ENCODE results near the gene KLHL36.

KLHL36 gene

GRCh38 chr16:84680165-84680842 lies 32.0 kb downstream of the KLHL36 start:
- no peak for DNase-seq (ENCODE audit: low read depth)
- H3K4me3 ChIP-seq (ENCODE audit: low read depth, low read length) = no peak overlapping the region
- TF ChIP-seq MYC (IDR thresholded peaks at IDR 0.05; ENCODE audit: low read depth, low read length) = no peak
- TF ChIP-seq POLR2A (IDR thresholded peaks at IDR 0.05; ENCODE audit: extremely low read depth, insufficient read length) = no peak
- TF ChIP-seq MAX (IDR thresholded peaks at IDR 0.05; ENCODE audit: low read depth, low read length) = no peak
- no peak for TF ChIP-seq CTCF (IDR thresholded peaks at IDR 0.05; ENCODE audit: low read depth, low read length)

- TF ChIP-seq MAX (IDR thresholded peaks at IDR 0.05; ENCODE audit: low read depth, low read length) = no peak
- TF ChIP-seq POLR2A (IDR thresholded peaks at IDR 0.05; ENCODE audit: extremely low read depth, insufficient read length) = no peak
- TF ChIP-seq MYC (IDR thresholded peaks at IDR 0.05; ENCODE audit: low read depth, low read length) = no peak
- TF ChIP-seq CTCF (IDR thresholded peaks at IDR 0.05; ENCODE audit: low read depth, low read length) = no peak
- H3K4me3 ChIP-seq (ENCODE audit: low read depth, low read length) = no peak overlapping the region
- no peak for DNase-seq (ENCODE audit: low read depth)
Measured at GRCh38 chr16:84680843-84681629, 32.7 kb downstream of the KLHL36 start.

GRCh38 chr16:84683691-84684591 lies 35.6 kb downstream of the KLHL36 start:
- no peak for TF ChIP-seq CTCF (IDR thresholded peaks at IDR 0.05; ENCODE audit: low read depth, low read length)
- no peak for TF ChIP-seq POLR2A (IDR thresholded peaks at IDR 0.05; ENCODE audit: extremely low read depth, insufficient read length)
- TF ChIP-seq MYC (IDR thresholded peaks at IDR 0.05; ENCODE audit: low read depth, low read length) = no peak
- no peak for TF ChIP-seq MAX (IDR thresholded peaks at IDR 0.05; ENCODE audit: low read depth, low read length)
- no peak for DNase-seq (ENCODE audit: low read depth)
- no peak overlapping the region for H3K4me3 ChIP-seq (ENCODE audit: low read depth, low read length)

GRCh38 chr16:84684592-84684965 lies 36.3 kb downstream of the KLHL36 start:
- TF ChIP-seq CTCF (IDR thresholded peaks at IDR 0.05; ENCODE audit: low read depth, low read length) = no peak
- no peak for TF ChIP-seq MYC (IDR thresholded peaks at IDR 0.05; ENCODE audit: low read depth, low read length)
- no peak for TF ChIP-seq MAX (IDR thresholded peaks at IDR 0.05; ENCODE audit: low read depth, low read length)
- TF ChIP-seq POLR2A (IDR thresholded peaks at IDR 0.05; ENCODE audit: extremely low read depth, insufficient read length) = no peak
- DNase-seq (ENCODE audit: low read depth) = no peak

GRCh38 chr16:84685210-84685609 lies 36.9 kb downstream of the KLHL36 start:
- no peak overlapping the region for H3K4me3 ChIP-seq (ENCODE audit: low read depth, low read length)
- DNase-seq (ENCODE audit: low read depth) = no peak
- TF ChIP-seq CTCF (IDR thresholded peaks at IDR 0.05; ENCODE audit: low read depth, low read length) (no peak), MYC (IDR thresholded peaks at IDR 0.05; ENCODE audit: low read depth, low read length) (no peak), MAX (IDR thresholded peaks at IDR 0.05; ENCODE audit: low read depth, low read length) (no peak), POLR2A (IDR thresholded peaks at IDR 0.05; ENCODE audit: extremely low read depth, insufficient read length) (no peak)

More at GRCh38 chr16:84684592-84684965, 36.3 kb downstream of the KLHL36 start:
- no peak overlapping the region for H3K4me3 ChIP-seq (ENCODE audit: low read depth, low read length)

All from NB4 (cell line).